ENCODE data around the gene ARF1. TPM values are rescaled to one million over a fixed set of nuclear protein-coding genes. Genes with fewer than 3 reads are reported as not detected.

The ARF1 gene
- polyA plus RNA-seq (ENCODE audit: insufficient read length), result 272 TPM
- long read RNA-seq, donor 1, transcript ARF1-201 (5 exons, 1,888 nt), result major isoform, 190 of 416 reads
- long read RNA-seq, donor 1, transcript ARF1-213 (5 exons, 1,972 nt), result minor isoform, 5 of 416 reads
- long read RNA-seq, donor 1, partial matches to known transcripts, result 213 of 416 reads
- long read RNA-seq, donor 1, other reads (novel, unspliced or antisense), result 7 of 416 reads
- long read RNA-seq, donor 2, transcript ARF1-201 (5 exons, 1,888 nt), result major isoform, 170 of 197 reads
- long read RNA-seq, donor 2, partial matches to known transcripts, result 20 of 197 reads
- long read RNA-seq, donor 2, other reads (novel, unspliced or antisense), result 0 of 197 reads
- long read RNA-seq, donor 3, transcript ARF1-213 (5 exons, 1,972 nt), result minor isoform, 6 of 258 reads
- long read RNA-seq, donor 3, transcript ARF1-201 (5 exons, 1,888 nt), result major isoform, 111 of 258 reads
- long read RNA-seq, donor 3, partial matches to known transcripts, result 134 of 258 reads
- long read RNA-seq, donor 3, other reads (novel, unspliced or antisense), result 5 of 258 reads
- long read RNA-seq, donor 4, transcript ARF1-201 (5 exons, 1,888 nt), result major isoform, 12 of 12 reads
- long read RNA-seq, donor 4, partial matches to known transcripts, result 0 of 12 reads
- long read RNA-seq, donor 4, other reads (novel, unspliced or antisense), result 0 of 12 reads
- long read RNA-seq, donor 5, transcript ARF1-201 (5 exons, 1,888 nt), result major isoform, 237 of 278 reads
- long read RNA-seq, donor 5, transcript ARF1-213 (5 exons, 1,972 nt), result minor isoform, 9 of 278 reads
- long read RNA-seq, donor 5, partial matches to known transcripts, result 29 of 278 reads
- long read RNA-seq, donor 5, other reads (novel, unspliced or antisense), result 0 of 278 reads
- long read RNA-seq, donor 6, transcript ARF1-201 (5 exons, 1,888 nt), result major isoform, 155 of 351 reads
- long read RNA-seq, donor 6, transcript ARF1-213 (5 exons, 1,972 nt), result minor isoform, 9 of 351 reads
- long read RNA-seq, donor 6, partial matches to known transcripts, result 182 of 351 reads
- long read RNA-seq, donor 6, other reads (novel, unspliced or antisense), result 5 of 351 reads
- long read RNA-seq, donor 7, transcript ARF1-213 (5 exons, 1,972 nt), result minor isoform, 8 of 401 reads
- long read RNA-seq, donor 7, transcript ARF1-201 (5 exons, 1,888 nt), result major isoform, 237 of 401 reads
- long read RNA-seq, donor 7, partial matches to known transcripts, result 155 of 401 reads
- long read RNA-seq, donor 7, other reads (novel, unspliced or antisense), result 0 of 401 reads
- long read RNA-seq, donor 8, transcript ARF1-201 (5 exons, 1,888 nt), result major isoform, 81 of 95 reads
- long read RNA-seq, donor 8, partial matches to known transcripts, result 12 of 95 reads
- long read RNA-seq, donor 8, other reads (novel, unspliced or antisense), result 0 of 95 reads

DNA sequence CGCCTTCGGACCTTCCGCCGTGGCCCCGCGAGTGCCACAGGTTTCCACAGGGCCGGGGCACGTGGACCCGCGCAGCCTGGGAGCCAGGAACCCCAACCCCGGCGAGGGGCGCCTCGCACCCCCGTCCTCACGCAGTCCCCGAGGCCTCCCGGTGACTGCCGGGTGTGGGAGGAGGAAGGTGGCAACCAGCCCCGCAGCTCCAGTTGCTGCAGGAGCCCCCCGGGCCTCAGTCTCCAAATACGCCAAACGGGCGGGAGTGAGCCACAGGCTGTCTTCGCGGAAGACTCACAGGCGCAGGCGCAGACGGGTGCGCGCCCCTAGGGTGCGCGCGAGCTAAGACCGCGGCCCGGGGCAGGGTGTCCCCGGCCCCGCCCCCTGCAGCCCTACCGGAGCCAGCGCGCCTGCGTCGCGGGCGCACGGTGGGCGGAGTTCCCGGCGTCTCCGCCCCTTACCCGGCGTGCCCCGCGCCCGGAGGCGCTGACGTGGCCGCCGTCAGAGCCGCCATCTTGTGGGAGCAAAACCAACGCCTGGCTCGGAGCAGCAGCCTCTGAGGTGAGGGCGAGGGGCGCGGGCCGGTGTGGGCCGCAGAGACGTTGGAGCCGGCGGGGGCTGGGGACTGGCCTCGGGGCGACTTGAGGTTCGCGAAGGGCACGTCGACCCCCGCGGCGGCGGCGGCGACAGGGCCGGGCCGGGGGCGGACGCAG, at the start of gene ARF1:
Gene ARF1 (plus strand): TSS at position 495 of the 704 bp plus-strand sequence. CDS start 14,407 bp downstream, outside the sequence.
- peak; percentile 91 for DNase-seq

DNA sequence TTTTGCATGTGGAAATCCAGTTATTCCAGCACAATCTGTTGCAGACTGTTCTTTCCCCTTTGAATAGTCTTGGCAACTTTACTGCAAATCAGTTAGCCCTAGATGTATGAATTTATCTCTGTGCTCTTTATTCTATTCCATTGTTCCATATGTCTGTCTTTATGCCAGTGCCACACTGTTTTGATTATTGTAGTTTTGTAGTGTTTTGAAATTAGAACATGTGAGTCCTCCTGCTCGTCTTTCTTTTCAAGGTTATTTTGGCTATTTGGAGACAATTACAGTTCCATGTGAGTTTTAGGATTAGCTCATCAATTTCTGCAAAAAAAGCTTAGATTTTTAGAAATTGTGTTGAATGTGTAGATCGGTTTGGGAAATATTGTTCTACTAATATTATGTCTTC, 49.1 kb upstream of the ARF1 start:
- DNase-seq, result no peak

DNA sequence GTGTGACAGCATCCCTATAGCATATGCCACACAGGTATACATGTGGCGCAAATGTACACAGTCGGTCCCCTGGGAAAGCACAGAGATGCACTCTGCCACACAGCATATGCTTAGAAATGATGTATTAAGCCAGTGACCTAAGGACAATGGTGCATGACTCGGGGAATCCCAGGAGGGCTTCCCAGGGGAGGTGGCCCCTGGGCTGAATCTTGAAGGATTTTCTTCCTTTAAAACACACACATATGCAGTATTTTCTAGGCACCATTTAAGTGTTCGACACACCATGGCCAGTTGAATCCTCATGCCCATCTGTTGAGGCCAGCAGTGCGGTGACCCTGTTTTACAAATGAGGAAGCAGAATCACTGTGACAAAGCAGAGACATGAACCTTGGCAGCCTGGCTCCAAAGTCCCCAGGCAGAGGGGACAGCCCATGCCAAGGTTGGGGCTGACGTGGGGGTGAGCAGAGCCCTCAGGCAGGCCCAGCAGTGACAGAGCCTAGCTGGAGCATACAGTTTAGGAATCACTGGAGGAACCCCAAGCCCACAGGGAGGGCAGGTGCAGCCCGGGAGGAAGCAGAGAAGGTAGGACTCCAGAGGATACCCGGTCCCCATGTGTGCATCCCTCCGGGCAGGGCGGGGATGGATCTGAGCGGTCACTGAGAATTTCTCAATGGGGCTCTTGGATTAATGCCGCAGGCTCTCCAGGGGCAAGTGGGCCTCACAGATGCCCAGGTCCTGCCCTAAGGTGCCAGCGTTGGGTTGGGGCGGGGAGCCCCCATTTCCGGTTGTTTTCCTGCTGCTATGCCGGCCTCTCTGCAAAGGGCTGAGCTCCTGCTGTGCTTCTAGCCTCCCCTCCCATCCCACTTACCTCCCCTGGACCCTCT, 47.3 kb upstream of the ARF1 start:
- no peak for DNase-seq

DNA sequence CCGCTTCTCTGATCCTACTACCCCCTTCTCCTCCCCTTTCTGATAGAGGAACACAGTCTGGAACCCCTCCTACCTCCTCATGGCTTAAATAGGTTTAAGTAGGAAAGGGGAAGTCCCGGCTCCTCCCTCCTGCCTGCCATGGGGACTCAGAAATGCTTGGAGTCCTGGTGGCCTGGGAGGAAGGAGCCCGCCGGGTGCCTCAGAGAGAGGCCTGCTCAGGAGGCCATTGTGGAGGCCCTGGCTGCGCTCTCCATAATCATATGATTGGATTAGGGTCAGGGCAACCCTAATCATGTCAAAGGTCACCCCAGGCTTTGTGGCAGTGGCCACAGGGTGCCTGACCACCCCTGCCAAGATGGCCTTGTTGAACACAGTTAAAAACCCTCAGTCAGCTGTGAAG, 46.7 kb upstream of the ARF1 start:
- no peak for DNase-seq

DNA sequence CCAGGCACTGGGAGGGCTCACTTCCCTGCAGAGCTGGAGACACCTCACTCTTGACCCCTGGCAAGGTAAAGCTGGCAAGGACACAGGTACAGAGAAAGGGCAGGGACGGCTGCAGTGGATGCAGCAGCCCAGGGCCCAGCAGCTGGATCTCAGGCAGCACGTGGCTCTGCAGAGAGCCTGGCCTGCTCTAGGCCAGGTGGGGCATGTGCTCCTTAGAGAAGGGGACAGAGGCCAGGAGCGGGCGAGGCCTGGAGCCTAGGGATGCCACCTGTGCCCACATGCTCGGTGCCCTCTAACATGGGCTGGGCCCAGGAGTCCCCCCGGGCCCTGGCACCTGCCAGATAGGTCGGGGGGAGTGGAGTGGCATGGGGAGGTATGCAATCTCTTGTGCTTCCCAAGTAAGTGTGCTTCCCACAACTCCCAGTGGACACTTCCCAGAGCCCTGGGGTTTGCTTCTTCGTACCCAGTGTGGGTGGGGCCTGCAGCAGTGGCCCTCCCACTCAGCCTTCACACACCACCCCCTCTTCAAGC, 45.7 kb upstream of the ARF1 start:
- DNase-seq, result no peak

DNA sequence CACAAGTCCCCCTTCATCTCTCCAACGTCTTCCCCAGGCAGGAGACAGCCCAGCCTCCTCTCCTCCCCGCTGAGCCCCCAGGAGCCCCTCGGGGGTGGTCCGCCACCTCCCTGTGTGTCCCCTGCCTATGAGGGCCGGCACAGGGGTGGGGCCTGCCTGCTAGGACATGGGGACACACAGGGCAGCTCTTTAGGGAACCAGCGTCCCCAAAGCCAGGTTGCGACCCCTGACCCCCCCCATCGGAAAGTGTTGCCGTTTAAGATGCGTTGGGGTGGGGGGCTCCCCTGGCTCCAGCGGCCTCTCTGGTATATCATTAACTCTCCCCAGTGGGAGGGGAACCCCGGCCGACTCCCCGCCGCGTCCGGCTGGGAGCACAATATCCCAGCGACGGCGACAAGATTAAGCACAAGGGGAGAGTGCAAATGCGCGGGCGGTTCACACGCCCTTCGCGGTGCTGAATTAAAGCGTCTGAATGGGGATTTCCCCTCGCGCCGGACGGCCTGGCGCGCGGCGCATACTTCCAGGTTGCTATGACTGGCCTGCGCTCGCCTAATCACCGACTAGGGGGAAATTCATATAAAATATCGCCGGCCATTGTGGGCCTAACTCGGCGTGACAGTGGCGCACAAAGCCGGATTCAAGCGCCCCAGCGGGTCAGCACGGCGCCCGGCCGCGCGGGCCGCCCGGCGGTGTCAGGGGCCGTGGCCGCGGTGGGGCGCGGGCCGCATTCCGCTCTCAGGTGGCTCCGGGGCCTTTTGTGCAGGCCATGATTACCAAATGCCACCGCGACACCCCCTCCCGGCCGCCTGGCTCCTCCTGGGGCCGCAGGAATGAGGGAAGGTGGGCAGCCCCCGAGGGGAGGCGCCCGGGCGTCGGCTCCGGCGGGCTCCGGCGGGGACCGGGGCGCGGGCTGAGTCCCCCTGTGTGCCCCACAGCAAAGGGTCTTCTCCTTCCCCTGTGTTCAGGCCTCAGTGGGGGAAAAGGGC, 44.8 kb upstream of the ARF1 start:
- DNase-seq, result peak; percentile 36

DNA sequence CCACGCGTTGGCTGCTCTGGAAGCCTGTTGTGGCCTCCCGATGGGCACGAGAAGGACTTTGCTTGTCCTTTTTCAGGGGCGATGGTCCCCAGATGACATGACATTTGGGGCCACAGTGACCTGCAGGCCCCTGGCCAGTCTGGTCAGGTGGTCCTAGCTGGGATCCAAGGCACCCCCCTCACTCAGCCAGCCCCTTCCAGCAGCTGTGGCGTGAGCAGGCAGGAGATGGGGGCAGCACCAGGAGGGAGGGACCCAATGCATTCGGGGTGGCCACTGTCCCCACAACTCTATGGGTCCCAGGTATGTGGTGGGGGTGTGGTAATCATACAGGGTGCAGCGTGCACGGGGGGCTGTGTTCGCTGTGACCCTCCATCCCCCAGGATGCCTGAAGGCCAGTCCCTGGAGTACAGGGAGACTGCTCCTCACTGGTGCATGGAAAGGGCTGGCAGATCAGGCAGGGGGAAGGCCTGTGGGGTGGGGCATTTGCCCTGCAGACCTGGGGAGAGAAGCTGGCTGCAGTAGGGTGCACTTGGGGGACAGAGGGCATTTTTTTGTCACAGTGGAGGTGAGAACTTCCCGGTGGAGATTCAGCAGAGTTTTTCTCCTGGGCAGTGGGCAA, 44.0 kb upstream of the ARF1 start:
- DNase-seq, result no peak

DNA sequence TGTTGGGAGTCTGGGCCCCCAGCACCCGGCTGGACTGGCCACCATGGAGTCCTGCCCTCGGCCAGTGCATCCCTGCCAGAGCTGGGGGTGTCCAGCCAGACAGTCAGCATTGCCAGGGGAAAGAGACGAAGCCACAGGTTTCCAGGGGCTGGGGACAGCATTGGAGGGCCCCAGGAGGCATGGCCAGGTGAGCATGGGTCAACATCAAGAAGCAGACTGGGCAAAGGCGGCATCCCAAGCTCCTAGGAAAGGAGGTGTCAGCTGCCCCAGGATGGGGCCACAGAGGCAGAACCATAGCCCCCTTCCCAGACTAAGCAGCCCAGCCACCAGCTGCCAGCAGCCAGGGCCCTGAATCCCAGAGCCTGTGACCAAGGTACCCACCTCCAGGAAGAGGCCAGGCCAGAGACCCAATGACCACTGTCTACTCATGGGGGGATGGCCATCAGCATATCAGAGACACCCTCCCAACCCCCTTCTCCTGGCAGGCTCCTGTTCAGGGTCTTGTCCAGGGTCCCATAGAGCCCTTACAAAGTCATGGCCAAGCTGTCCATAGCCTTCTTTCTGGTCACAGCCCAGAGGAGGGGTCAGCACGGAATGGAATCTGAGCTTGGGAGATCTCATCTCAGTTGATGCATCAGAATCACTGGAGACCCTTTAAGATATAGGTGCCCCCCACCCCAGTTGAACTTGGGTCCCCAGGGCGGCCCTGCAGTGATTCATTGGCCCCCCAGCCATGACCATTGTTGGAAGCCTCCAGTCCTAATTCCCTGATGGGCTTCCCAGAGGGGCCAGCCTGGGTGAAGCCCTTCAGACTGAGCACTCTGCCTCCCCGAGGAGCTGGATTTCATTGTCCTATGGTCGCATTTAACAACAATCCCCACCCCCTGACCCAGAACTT, 43.3 kb upstream of the ARF1 start:
- no peak for DNase-seq

DNA sequence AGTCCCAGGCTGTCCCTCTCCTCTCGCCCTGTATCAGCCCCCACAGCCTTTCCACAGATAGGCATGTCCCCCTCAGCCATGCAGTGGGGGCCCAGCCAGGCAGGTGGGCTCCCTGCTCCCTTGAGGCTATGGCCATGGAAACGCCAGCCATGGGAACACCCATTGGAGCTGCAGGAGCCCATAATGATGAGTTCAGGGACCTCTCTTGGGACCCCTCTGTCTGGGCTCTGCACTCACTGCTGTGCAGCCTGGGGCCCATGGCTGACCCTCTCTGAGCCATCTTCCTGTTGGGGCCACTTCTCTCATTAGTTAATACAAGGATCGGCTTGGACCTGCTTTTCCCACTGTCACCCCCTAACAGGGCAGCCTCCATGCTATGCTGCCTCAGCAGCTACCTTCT, 42.5 kb upstream of the ARF1 start:
- DNase-seq, result no peak

DNA sequence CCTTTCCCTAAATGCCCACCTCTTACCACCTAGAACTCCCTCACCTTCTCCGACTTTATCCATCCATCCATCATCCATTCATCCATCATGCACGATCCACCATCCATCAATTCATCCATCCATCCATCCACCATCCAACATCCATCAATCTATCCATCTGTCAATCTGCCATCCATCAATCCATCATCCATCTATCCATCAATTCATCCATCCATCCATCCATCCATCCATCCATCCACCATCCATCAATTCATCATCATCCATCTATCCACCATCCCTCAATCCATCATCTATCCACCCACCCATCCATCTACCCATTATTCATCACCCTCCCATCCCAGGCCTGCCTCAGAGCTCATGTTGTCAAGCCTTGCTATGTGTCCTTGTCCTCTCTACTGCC, 41.2 kb upstream of the ARF1 start:
- DNase-seq, result no peak

DNA sequence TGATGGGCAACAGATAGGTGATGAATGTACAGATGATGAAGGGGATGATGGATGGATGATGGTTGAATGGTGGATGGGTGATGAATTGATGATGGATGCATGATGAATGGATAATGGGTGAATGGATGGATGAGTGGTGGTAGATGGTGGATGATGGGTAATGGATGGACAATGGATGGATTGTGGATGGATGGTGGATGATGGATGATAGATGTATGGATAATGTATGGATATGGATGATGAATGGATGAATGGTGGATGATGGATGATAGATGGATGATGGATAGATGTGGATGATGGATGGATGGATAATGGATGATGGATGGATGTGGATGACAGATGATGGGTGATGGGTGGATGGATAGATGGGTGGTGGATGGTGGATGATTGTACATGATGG, 40.0 kb upstream of the ARF1 start:
- DNase-seq, result no peak

DNA sequence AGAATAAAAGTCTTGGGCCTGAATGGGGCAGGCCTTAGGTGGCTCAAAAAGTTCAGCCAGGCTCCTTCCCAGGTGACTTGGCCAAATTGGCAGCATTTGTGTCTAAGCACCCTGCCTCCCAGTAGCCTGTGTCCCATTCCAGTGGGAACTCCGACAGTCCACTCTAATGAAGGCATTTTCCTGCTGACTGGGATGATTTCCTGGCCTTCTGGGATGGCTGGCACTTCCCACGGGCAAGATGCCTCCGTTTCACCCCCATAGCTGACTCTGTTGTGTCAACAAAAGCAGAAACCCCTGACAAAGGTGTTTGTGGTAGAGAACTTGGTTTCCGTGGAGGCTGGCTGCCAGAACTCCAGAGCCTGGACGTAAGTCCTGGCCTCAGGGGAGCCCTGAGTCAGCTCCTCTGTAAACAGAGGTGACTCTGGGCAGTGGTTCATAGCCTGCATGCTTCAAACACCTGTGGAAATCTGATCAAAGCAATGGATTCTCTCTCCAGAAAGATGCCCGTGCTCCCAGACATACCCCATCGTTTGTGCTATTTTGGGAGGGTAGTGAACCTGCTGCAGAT, 39.1 kb upstream of the ARF1 start:
- DNase-seq, result no peak

DNA sequence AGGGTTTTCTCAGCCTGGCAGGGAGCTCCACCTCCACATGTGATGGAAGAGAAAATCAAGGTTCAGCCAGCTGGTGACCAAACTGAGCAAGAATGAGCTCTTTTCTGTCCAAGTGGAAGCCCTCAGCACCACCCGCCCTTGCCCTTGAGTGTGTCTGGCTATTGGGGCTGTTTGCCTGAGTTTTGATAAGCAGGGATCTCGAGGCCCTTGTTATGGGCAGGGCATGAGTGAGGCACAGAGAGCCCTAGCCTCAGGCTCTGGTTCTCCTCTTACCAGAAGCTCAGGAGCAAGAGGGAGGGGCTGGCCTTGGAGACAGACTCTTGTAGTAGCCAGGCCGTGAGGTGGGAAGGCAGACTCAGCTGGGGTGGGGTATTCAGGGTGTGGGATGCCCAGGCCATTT, 37.5 kb upstream of the ARF1 start:
- DNase-seq, result no peak

DNA sequence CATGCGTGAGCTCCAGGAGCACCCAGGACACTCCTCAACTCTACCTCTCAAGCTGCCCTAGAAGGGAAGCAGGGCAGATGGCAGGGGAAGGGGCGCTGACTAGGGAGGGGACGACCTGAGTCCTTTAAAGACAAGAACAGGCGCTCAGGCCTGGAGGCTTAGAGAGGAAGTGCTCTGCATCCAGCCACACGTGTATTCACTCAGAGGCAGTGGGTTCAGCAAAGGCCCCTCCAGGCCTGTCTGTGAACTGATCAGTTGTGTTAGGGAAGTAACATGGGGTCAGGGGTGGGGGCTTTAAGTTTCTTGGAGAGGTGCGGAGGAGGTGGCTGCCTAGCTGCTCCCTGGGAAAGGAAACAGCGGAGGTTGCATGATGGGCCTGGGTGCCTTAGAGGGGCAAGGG, 37.1 kb upstream of the ARF1 start:
- DNase-seq, result no peak

DNA sequence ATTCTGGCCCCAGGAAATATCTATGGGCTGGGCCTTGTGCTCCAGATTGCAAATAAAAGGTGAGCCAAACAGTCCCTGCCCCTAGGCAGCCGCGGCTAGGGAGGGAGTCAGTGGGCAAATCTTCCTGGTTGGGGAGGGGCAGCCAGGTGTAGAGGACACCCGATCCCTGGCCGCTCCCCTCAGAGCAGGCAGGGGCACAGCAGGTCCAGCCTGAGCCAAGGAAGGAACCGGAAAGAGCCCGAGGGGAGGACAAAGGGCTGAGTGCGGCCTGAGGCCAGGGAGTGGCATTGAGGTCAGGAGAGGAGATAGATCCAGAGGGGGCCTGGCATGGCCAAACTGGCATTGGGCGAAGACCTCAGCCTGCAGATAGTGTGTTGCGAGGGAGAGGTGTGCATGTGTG, 36.6 kb upstream of the ARF1 start:
- no peak for DNase-seq

DNA sequence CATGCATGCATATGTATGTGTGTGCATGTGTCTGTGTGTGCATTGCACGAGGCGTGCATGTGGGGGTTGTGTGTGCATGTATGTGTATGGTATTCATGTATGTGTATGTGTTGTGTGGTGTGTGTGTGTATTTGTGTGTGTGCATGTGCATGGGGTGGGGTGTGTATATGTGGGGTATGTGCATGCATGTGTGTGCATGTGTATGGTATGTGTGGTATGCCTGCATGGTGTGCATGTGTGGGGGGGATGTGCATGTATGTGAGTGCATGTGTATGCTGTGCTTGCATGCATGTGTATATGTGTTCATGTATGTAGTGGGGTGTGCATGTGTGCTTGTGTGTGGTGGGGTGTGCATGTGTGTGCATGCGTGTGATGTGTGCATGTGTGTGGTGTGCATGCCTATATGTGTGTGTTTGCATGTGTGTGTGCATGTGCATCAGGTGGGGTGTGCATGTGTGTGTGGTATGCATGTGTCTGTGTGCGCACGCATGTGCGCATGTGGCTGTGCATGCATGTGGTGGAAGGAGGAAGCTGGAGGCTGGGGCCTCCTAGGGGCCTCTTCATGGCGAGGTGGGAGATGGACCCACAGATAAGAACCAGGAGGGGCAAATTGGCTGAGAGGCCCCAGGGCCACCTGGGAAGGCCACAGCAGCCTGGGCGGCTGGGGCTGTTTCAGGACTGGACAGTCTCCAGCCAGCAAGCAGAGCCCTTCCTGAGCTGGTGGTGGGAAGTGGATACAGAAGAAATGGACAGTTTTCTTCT, 35.9 kb upstream of the ARF1 start:
- no peak for DNase-seq
